HG02943 (cell line): ENCODE results near the gene PUM1.
"Not testable (repeated sequence)": the region's sequence is repeated elsewhere in the genome, so short reads cannot be mapped to it uniquely, and the experiment has no call there.

ENCODE experiments used
- ATAC-seq: cut with Tn5 transposase; IDR thresholded peaks from one replicate; pipeline ENCODE4 v1.9.1; 2021; ENCODE audit warnings: mild to moderate bottlenecking, low read depth, moderate library complexity; ENCODE audit not compliant: unreplicated experiment

The PUM1 gene

DNA sequence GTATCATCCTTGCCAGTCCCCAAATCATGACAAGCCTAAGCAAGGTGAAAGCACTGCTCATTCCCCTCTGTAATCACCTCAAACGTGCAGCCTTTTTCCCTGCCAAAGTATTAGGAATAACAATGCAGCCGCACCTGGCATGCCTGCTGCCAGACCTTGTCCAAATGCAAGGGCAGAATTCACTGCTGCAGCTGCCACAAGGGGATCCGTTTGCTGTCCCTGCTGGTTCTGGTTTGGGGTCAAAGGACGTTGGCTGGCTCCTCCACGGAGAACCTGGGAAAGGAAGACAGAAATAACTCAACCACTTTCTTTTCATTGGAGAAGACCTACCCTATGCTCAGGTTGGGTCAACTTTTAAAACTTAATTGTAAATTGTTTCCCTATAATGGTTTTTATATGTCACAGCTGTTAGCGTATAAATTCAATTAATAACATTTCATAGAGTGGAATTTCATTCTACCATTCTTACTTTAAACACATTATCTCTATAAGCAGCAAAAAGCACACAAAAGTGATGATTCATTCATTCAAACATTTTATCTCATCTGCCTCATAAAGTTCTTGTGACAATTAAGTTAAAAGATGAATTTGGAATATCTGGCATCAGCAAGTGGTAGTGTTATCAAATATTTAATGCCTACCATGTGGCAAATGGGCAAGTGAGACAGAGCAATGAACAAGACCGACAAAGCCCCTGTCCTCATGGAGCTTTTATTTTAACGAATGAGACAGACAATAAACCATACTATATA, 97.1 kb downstream of the PUM1 start:
- no peak for ATAC-seq

DNA sequence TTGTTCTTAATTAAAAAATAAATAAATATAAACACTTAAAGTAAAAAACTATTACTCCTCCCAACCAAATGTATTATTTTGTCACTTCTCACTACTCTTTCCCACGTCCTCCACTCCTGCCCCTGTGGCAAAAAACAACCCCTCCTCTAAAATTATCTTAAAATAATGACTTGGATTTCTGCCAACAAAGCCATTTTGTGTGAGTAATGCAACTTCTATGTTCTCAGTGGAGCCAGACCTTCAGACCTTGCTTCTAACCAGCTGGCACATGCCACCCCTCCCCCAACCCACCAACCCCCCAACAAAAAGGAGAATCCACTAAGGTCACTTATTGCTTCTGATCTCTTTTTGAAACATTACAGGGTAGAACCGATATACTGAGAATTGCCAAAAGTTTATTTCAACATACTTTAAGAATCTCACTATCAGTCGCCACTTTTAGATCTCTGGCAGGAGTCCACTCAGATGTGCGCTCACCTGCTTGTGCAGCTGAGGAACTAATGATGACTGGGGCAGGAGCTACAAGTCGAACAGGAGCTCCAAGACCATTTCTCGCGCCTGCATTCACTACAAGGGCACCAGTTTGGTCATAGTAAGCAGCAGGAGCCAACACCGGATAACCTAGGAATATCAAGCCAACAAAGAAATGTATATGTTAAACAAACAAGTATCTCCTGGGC, 98.7 kb downstream of the PUM1 start:
- no peak for ATAC-seq

DNA sequence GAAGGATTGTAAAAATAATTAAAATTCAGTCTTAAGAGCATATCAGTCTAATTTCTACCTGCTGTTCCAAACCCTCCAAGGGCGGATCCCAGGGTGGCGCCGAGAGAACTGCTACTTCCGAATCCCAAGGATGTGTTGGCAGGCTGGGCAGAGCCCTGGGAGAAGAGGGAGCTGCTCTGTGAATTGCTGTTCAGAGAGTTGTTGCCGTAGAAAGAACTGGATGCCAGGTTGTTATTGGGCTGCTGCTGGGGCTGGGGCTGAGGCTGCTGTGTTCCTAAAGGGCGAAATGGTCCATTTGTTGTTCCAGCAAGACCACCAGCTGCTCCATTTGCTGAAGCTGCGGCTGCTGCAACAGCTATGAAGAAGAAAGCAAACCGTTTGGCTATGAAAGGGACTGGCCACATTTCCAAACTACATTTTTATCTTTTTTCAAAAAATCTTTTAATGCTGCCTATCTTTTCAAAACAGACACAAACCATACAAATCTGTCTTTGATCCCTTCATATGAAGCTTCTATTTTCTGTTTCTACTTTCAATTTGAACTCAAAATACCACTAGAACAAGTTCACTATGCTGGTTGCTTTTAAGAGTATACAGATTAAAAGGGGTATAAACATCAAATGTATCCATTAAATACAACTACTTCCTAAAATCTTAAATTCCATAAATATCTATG, 99.5 kb downstream of the PUM1 start:
- no peak for ATAC-seq

DNA sequence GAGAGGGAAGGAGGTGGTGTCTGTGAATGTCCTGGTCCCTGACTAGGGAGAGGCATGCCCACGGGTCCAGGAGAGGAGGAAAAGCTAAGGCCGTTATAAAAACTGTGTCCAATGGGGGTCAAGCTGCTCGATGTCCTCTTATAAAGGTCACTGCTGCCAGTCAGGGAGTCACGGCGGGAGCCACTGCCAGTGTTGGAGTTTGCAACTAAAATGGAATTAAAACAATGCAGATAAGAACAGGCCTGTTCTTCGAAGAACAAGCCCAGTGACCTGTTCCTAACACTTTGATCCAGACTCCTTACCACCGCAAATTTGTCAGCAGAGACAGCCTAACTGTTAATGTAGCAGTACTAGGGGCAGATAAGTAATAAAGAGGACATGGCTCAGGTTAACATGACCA, 100.8 kb downstream of the PUM1 start:
- no peak for ATAC-seq

DNA sequence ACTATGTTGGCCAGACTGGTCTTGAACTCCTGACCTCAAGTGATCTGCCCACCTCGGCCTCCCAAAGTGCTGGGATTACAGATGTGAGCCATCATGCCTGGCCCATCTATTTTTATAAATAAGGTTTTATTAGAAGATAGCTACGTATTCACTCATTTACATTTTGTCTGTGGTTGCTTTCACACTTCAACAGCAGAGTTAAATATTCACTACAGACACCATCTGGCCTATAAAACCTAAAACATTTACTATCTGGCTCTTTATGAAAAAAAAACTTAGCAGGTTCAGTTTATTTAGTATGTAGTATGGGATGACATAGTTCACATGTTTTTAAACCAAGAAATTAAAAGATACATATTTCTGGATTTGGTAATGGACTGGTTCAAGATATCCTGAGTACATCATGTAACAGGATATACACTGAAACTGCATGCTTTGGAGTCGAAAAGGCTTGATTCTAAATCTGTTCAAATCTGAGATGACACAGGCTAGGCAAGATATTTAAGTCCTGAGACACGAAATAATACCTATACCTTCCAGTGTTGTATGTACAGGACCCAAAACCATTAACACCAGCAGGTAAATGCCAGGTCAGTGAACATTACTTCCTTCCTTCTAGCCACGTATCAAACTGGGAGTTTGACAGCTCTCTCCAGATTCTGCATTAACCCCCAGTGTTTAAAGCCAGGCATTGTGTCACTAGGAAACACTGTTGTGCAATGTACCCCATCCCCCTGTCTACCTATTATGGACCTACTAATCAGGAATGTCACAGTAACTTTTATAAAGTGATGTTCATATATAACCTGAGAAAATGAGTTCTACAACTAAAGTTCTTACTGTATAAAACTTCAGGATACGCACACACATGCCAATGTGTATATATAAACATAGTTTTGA, 102.7 kb downstream of the PUM1 start:
- ATAC-seq, result no peak

DNA sequence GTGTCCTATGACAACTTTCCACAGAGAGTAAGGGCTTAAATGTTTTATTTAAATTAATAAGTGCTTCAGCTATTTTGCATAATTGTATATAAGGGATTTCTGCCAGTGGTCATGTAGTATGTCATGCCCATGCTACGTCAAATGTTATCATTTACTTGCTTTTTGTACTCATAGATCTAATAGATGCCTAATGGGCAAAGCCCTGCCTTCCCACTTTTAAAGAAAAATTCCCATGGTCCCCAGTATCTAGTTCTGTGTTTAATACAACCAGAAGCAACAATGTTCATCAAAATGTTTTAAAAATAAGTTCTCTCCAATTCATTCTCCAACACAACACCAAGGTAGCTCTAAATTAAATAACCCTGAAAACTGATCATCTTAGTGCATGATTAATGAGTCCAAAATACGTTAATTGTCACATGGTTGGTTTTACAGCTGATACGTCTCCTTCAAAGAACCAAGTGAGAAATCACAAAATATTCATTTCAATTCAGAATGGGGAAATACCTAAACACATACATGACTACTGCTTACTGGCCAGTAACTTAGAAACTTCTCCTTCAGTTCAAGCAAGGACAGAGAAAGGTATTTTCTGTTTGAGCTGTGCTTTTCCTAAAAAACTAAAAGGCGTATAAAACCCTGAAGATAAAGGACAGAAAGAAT, 107.8 kb downstream of the PUM1 start:
- no peak for ATAC-seq

DNA sequence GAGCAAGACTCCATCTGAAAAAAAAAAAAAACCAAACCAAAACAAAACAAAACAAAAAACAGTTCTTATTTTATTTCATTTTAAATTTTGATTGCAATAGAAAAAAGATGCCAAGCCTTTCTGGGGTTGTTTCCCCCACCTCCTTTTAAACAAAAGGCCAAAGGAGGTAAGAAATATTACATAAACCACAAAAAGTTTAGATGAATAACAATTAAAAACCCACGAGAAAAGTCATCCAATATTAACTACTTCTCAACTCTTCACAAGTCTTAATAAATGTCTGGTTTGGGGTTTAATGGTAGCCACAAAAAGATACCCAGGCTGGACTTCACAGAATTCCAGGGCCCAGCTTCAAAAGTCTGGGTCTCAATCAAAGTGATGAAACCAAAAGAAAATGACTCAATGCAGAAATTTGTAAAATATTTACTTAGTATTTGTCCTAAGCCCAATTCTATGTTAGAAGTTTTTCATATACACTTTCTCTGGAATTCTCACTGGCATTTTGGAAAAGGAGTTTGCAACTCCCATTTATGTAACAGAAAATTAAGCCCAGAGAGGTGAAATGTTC, 110.0 kb downstream of the PUM1 start:
- no peak for ATAC-seq

DNA sequence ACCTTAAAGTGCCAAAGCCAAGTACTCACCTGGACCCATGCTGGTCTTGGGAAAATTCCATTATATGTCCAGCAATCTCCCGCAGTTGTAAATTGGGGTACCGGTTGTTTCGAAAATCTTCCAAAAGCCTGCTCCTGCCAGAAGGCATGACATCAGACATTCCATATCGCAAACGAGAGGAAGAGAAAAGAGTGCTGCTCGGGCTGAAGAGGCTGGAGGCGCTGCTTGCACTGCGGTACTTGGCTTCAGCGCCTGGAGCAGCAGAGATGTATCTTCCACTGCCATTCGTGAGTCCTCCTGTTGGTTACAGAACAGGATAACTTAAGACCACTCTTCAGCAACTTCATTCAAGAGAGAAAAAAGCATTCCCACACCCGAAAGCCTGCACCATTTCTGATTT, 111.8 kb downstream of the PUM1 start:
- no peak for ATAC-seq

DNA sequence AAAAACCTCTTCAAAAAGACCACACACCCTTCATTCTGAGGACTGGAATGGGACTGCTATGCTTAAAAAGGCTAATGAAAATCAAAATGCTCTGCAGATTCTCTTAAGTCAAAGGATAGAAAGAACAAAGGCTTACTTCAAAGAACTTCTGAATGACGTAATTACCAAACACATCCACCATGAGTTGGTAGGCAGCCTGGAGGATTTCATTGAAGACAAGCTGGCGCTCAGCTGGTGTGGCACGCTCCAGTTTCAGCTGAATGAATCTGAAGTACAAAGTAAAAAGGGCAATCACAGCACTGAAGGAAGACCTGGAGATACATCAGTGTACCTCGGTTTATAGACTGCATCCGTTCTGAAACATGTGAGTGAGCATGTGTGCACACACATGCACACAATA, 113.4 kb downstream of the PUM1 start:
- no peak for ATAC-seq

DNA sequence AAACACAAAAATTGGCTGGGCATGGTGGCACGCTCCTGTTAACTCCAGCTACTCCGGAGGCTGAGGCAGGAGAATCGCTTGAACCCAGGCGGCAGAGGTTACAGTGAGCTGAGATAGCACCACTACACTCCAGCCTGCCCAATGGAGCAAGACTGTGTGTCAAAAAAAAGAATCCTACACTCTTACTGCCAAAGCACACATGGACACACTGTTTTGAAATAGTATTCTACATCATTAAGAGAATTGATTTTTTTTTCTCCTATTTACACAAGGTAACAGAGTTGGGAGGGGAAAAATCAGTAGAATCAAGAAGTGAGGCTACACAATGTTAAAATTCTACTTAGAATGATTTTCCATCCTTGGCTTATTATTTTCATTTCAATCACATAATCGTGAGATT, 114.8 kb downstream of the PUM1 start:
- ATAC-seq, result no peak

DNA sequence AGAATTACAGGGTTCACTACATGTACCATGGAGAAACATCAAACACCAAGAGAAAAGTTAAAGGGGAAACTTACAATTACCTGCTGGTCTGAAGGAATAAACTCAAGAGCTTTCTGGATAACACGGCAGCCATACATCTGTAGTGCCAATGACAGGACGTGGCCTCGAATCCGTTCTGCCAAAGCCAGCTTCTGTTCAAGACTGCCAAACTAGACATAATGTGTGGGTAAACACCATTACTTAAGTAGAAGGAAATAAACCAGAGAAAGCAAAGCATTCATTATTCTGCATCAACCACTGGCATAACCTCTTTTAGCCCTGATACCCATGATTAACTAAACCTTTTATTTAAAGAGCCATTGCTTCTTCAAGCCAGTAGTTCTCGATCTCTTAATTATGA, 115.5 kb downstream of the PUM1 start:
- no peak for ATAC-seq

DNA sequence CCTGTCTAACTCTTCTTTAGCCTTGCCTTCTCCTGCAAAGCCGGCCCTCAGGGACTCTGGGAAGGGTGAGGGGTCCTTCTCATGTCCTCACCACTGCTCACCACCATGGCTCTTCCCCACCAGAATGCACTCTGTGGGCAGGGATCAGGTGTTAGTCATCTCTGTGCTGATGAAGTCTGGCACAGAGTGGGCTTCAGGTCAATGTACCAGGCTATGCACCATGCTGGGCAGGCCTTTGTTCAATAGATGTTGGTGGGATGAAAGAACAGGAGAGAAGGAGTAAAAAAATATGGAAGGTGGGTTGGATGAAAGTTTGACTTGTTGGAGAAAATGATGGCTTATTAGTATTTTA, 116.1 kb downstream of the PUM1 start:
- not testable (repeated sequence) for ATAC-seq

DNA sequence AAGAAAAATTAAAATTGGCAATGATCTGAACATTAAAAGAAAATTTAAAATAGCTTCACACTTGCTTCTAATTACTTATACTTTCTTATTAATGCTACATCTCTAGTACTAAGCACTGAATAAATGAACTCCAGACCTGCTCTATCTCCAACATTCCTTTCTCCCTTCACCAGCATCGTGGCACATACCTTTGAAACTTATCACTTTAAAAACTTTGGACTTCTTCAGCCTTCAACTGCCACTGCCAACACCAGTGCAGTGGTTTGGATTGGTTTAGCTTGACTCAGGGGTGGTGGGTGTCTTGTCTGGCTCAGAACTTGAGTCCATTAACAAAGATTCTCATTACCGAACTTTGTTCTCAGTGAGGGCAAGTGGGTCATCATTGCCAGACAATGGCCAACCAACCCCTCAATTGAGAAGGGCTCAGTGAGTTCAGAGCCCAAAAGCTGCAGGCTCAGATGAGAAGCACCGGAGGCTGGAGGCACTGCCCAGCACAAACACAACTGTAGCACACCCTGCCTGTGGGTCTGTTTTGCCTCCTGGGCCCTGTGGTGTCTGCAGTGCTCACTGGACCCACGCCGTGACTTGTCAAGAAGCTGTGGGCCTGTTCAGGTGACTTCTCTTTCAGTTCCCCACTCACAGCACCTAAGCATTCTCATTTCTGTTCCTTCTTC, 116.6 kb downstream of the PUM1 start:
- ATAC-seq, result not testable (repeated sequence)

DNA sequence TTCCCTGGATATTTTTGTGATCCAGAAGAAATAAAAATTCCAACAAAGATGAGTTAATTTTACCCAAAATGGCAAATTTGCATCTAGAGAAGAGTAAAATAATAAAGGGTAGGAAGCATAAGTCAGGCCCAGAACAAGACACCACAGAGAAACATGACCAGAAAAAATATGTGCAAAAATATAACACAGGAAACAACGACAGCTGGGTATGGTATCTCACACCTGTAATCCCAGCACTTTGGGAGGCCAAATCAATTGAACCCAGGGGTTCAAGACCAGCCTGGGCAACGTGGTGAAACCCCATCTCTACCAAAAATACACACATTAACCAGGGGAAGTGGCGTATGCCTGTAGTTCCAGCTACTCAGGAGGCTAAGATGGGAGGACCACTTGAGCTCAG, 117.2 kb downstream of the PUM1 start:
- no peak for ATAC-seq

DNA sequence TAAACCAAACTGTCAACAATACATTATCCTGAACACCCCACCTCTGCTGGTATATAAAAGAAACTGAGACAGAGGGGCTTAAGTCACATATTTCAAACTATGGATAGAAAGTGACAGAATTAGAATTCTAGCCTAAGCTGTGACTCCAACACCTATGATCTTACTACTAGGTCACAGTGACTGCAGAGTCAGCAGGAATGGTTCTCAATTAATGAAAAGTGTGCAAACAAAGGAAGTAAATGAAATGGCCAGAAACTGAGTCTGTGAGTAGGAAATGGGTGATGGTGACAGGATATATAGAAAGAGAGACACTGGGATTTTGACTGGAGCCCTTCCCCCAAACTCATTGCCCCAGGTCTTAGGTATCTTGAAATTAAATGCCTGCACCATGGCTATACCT, 118.3 kb downstream of the PUM1 start:
- no peak for ATAC-seq

DNA sequence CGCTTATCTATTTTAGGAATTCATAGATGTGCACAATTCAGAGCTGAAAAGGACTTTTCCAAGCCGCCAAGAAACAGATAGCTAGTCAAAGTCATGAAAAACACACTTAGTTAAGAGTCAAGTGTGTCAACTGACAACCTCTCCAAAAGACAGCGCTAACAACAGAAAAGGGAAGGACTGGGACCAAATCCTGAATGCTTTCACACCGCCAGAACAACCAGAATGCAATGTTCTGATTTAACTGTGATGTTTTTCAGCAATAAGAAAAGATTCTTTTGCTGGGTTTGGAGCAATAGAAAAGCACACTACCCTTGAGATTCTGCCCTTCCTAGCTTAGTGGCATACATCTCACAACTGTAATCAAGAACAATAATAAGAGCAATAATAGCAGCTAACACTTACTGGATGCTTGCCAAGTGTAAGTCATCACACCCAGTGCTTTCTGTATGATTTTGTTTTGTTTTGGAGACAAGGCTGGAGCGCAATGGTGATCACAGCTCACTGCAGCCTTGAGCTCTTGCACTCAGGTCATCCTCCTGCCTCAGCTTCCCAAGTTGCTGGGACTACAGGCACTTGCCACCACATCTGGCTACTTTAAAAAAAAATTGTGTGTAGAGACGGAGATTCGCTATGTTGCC, 123.1 kb downstream of the PUM1 start:
- ATAC-seq, result no peak

DNA sequence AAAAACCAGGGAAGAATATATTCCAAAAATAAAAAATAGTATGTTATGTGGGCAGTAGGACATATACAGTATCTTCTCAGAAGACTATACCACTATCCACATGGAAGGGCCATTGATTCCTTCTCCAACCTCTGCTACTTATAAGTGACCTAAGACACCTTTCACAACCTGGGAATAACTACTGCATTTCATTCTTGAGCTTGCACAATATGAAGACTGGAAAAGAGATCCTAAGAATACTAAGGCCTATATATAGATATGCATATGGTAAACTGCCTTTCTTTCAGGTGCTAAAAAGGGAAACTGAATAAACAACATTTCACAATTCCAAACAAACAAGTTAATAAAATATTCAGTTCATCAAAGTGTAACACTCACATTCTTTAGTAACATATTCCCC, 125.0 kb downstream of the PUM1 start:
- ATAC-seq, result no peak

DNA sequence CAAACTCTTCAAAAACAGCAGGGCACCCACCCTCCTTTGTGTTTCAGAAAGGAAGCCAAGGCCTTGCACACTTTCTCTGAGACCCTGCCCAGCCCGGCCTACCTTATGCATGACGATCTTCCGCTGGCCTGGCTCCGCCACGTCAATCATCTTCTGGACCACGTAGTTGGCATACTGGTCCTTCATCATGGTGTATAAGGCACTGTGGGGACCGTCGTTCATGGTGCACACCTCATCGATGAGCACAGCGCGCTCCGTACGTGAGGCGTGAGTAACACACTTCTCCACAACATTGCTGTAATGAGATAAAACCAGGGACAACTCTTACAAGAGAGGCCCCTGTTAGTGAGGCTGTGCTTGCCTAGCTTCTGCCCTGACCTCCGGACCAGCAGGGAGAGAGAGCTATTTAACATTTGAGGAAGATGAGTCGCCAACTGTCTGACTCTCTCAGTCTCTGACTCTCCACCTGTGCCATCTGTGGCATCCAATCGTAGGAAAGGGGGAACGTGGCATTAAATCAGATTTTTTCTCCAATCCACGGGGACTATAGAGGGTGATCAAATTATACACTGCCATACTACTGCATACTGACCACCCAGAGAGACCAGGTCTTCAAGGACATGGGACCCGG, 128.9 kb downstream of the PUM1 start:
- ATAC-seq, result no peak

DNA sequence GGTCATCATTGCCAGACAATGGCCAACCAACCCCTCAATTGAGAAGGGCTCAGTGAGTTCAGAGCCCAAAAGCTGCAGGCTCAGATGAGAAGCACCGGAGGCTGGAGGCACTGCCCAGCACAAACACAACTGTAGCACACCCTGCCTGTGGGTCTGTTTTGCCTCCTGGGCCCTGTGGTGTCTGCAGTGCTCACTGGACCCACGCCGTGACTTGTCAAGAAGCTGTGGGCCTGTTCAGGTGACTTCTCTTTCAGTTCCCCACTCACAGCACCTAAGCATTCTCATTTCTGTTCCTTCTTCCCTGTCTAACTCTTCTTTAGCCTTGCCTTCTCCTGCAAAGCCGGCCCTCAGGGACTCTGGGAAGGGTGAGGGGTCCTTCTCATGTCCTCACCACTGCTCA, 129.8 kb downstream of the PUM1 start:
- not testable (repeated sequence) for ATAC-seq
